GM12878 (cell line): ENCODE results near the gene PGC. TPM values are rescaled to one million over a fixed set of nuclear protein-coding genes. Genes with fewer than 3 reads are reported as not detected.

Experiments used
- BHLHE40 ChIP-seq, 2 experiments: fragments of 450-650 bp in 1 of 2; IDR thresholded peaks; 2 replicates each; pipeline ENCODE4 v1.6.1; 2011 to 2017; ENCODE audit warnings: low read depth in 2 of 2, borderline replicate concordance in 1 of 2, improper control_type of control experiment in 1 of 2, low read length in 1 of 2, mild to moderate bottlenecking in 1 of 2
- CBFB ChIP-seq: IDR thresholded peaks from 2 replicates; pipeline ENCODE4 v1.6.1; 2016; ENCODE audit warnings: antibody characterized with exemption, low read depth
- CEBPZ ChIP-seq: fragments of 150-350 bp; IDR thresholded peaks from 2 replicates; pipeline ENCODE4 v1.6.1; 2016; ENCODE audit warnings: low read depth, low read length
- CREB1 ChIP-seq: IDR thresholded peaks from 2 replicates; pipeline ENCODE4 v1.6.1; 2012; ENCODE audit warnings: low read depth, mild to moderate bottlenecking, inconsistent platforms
- NFIC ChIP-seq: IDR thresholded peaks from 2 replicates; pipeline ENCODE4 v1.6.1; 2012; ENCODE audit warnings: low read depth, mild to moderate bottlenecking, inconsistent platforms, low read length, moderate library complexity
- PAX5 ChIP-seq: IDR thresholded peaks from 2 replicates; pipeline ENCODE4 v1.6.1; 2011; ENCODE audit warnings: low read depth, low read length, borderline replicate concordance
- POLR2AphosphoS5 ChIP-seq: IDR thresholded peaks from 2 replicates; pipeline ENCODE4 v1.6.1; 2011; ENCODE audit warnings: mild to moderate bottlenecking, low read length, inconsistent platforms
- POU2F2 ChIP-seq: IDR thresholded peaks from 3 replicates; pipeline ENCODE4 v1.6.1; 2011; ENCODE audit warnings: low read depth, mild to moderate bottlenecking, low read length, borderline replicate concordance
- SMARCA5 ChIP-seq: fragments of 450-650 bp; IDR thresholded peaks from 2 replicates; pipeline ENCODE4 v1.6.1; 2017; ENCODE audit warnings: mild to moderate bottlenecking
- WRNIP1 ChIP-seq: IDR thresholded peaks from 2 replicates; pipeline ENCODE4 v1.6.1; 2011; ENCODE audit warnings: low read depth, low read length, improper control_type of control experiment, borderline replicate concordance
- ZNF217 ChIP-seq: fragments of 450-650 bp; IDR thresholded peaks from 2 replicates; pipeline ENCODE4 v1.6.1; 2017; ENCODE audit warnings: antibody characterized with exemption, mild to moderate bottlenecking
- polyA plus RNA-seq, 11 experiments: library from polyadenylated mRNA; depleted of rRNA in 4 of 11; unstranded in 6 of 11; stranded (reverse) in 5 of 11; fragments of >200 nt; fragmentation: Nextera tagmentation in 4 of 11; fragmentation: Illumina TruSeq in 1 of 11; extraction: Ambion mirVana in 4 of 11; extraction: Trizol in 1 of 11; gene quantifications; 1 replicate in 1 of 11; 2 replicates in 10 of 11; pipeline versions ENCODE4 v1.2.1 to v1.2.3, GENCODE V29; 2011 to 2016; ENCODE audit warnings: inconsistent platforms in 2 of 11, missing spikeins in 2 of 11, low read depth in 1 of 11
- total RNA-seq, 4 experiments: library from RNA; depleted of rRNA in 3 of 4; stranded (reverse); fragments of >200 nt in 3 of 4; fragmentation: Illumina TruSeq in 1 of 4; extraction: Trizol in 1 of 4; gene quantifications; 2 replicates each; pipeline versions ENCODE4 v1.2.1 to v1.2.3, GENCODE V29; 2013 to 2021
- TF ChIP-seq, protein P1 (sequence below): fragments of 450-650 bp; IDR thresholded peaks from 2 replicates; pipeline ENCODE4 v1.6.1; 2017; ENCODE audit warnings: mild to moderate bottlenecking, low read depth, inconsistent platforms; ENCODE audit not compliant: poor library complexity, severe bottlenecking
- TF ChIP-seq, protein P2 (sequence below): IDR thresholded peaks from 2 replicates; pipeline ENCODE4 v1.6.1; 2011; ENCODE audit warnings: borderline replicate concordance, low read depth, mild to moderate bottlenecking, moderate library complexity, low read length; ENCODE audit not compliant: insufficient read depth, poor library complexity, severe bottlenecking
- TF ChIP-seq, protein P3 (sequence below): fragments of 450-650 bp; IDR thresholded peaks from 2 replicates; pipeline ENCODE4 v1.6.1; 2017; ENCODE audit warnings: antibody characterized with exemption, mild to moderate bottlenecking, moderate library complexity
- TF ChIP-seq, protein P4 (sequence below): fragments of 450-650 bp; formaldehyde crosslinking; IDR thresholded peaks from 2 replicates; pipeline ENCODE4 v1.5.0; 2022; ENCODE audit warnings: mild to moderate bottlenecking, missing genetic modification characterization

Gene PGC
- total and polyA plus RNA-seq, 10 of the 15 experiments (the other 5 are each of a cell fraction or from before 2014, with no cell fraction given): 0.26 TPM; not detected in 9

DNA sequence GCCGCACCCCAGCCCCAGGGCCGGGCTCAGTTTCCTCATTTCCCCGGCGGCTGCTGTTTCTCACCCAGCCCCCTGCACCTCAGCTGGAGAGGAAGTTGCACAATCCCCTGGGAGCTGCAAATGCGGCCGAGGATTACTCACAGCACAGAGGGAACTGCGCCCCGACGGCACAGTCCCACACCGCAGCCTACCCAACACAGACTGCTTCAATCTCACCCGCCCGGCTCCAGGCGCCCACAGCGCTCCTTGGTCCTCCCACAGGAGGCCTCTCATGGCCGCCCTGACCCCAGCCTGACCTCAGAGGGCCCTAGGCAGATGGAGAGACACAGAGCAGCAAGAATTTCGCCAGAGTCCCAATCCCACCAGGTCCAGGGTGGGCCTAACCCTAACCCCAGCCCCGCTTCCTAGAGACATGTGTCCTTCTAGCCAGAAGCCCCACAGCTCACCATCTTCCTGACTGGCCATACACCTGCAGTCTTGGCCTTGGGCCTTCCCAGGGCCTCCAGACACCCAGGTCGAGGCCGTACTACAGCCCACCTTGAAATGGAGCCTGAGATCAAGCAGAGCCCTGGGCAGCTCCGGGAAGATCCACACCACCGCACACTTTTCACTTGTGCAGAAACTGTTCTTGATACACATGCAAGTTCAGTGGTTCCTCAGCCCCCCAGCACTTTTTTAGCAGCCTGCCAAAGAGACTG is 23.5 kb downstream of the PGC start (continued):
- TF ChIP-seq CEBPZ: no peak
- TF ChIP-seq, protein P1, sequence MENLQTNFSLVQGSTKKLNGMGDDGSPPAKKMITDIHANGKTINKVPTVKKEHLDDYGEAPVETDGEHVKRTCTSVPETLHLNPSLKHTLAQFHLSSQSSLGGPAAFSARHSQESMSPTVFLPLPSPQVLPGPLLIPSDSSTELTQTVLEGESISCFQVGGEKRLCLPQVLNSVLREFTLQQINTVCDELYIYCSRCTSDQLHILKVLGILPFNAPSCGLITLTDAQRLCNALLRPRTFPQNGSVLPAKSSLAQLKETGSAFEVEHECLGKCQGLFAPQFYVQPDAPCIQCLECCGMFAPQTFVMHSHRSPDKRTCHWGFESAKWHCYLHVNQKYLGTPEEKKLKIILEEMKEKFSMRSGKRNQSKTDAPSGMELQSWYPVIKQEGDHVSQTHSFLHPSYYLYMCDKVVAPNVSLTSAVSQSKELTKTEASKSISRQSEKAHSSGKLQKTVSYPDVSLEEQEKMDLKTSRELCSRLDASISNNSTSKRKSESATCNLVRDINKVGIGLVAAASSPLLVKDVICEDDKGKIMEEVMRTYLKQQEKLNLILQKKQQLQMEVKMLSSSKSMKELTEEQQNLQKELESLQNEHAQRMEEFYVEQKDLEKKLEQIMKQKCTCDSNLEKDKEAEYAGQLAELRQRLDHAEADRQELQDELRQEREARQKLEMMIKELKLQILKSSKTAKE: peak; percentile 88
- TF ChIP-seq, protein P2, sequence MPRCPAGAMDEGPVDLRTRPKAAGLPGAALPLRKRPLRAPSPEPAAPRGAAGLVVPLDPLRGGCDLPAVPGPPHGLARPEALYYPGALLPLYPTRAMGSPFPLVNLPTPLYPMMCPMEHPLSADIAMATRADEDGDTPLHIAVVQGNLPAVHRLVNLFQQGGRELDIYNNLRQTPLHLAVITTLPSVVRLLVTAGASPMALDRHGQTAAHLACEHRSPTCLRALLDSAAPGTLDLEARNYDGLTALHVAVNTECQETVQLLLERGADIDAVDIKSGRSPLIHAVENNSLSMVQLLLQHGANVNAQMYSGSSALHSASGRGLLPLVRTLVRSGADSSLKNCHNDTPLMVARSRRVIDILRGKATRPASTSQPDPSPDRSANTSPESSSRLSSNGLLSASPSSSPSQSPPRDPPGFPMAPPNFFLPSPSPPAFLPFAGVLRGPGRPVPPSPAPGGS: peak; percentile 98
- no peak for TF ChIP-seq WRNIP1
- TF ChIP-seq, protein P3, sequence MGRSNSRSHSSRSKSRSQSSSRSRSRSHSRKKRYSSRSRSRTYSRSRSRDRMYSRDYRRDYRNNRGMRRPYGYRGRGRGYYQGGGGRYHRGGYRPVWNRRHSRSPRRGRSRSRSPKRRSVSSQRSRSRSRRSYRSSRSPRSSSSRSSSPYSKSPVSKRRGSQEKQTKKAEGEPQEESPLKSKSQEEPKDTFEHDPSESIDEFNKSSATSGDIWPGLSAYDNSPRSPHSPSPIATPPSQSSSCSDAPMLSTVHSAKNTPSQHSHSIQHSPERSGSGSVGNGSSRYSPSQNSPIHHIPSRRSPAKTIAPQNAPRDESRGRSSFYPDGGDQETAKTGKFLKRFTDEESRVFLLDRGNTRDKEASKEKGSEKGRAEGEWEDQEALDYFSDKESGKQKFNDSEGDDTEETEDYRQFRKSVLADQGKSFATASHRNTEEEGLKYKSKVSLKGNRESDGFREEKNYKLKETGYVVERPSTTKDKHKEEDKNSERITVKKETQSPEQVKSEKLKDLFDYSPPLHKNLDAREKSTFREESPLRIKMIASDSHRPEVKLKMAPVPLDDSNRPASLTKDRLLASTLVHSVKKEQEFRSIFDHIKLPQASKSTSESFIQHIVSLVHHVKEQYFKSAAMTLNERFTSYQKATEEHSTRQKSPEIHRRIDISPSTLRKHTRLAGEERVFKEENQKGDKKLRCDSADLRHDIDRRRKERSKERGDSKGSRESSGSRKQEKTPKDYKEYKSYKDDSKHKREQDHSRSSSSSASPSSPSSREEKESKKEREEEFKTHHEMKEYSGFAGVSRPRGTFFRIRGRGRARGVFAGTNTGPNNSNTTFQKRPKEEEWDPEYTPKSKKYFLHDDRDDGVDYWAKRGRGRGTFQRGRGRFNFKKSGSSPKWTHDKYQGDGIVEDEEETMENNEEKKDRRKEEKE: no peak
- peak; percentile 50; the same call in 1 of the 2 replicates for TF ChIP-seq ZNF217
- TF ChIP-seq, protein P4, sequence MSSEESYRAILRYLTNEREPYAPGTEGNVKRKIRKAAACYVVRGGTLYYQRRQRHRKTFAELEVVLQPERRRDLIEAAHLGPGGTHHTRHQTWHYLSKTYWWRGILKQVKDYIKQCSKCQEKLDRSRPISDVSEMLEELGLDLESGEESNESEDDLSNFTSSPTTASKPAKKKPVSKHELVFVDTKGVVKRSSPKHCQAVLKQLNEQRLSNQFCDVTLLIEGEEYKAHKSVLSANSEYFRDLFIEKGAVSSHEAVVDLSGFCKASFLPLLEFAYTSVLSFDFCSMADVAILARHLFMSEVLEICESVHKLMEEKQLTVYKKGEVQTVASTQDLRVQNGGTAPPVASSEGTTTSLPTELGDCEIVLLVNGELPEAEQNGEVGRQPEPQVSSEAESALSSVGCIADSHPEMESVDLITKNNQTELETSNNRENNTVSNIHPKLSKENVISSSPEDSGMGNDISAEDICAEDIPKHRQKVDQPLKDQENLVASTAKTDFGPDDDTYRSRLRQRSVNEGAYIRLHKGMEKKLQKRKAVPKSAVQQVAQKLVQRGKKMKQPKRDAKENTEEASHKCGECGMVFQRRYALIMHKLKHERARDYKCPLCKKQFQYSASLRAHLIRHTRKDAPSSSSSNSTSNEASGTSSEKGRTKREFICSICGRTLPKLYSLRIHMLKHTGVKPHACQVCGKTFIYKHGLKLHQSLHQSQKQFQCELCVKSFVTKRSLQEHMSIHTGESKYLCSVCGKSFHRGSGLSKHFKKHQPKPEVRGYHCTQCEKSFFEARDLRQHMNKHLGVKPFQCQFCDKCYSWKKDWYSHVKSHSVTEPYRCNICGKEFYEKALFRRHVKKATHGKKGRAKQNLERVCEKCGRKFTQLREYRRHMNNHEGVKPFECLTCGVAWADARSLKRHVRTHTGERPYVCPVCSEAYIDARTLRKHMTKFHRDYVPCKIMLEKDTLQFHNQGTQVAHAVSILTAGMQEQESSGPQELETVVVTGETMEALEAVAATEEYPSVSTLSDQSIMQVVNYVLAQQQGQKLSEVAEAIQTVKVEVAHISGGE (CRISPR knock-in tag): no peak
- no peak; the same call in 1 of the 2 replicates for TF ChIP-seq NFIC
- peak; percentile 59 to 80 for TF ChIP-seq BHLHE40 (IDR thresholded peaks at IDR 0.05; ENCODE audit: borderline replicate concordance in 1 of 2, low read depth in 2 of 2, low read length in 1 of 2)
- peak; percentile 23; the same call in 1 of the 2 replicates for TF ChIP-seq SMARCA5
- peak; percentile 69; the same call in 1 of the 2 replicates for TF ChIP-seq CREB1
- TF ChIP-seq POLR2AphosphoS5: peak; percentile 69; the same call in 1 of the 2 replicates
- TF ChIP-seq PAX5: peak; percentile 85
- peak; percentile 90 for TF ChIP-seq POU2F2
- peak; percentile 81; the same call in 1 of the 2 replicates for TF ChIP-seq CBFB
